HG03521 (cell line): ENCODE measurements around the gene ZBTB8A.
"Not testable (repeated sequence)": the region's sequence is repeated elsewhere in the genome, so short reads cannot be mapped to it uniquely, and the experiment has no call there.

Source experiments
- ATAC-seq: cut with Tn5 transposase; IDR thresholded peaks from one replicate; pipeline ENCODE4 v1.9.1; 2021; ENCODE audit warnings: mild to moderate bottlenecking, moderate library complexity; ENCODE audit not compliant: unreplicated experiment

ZBTB8A gene

GRCh38 chr1:32618673-32619221, 79.5 kb downstream of the ZBTB8A start:
- no peak for ATAC-seq

GRCh38 chr1:32619701-32620485, 80.7 kb downstream of the ZBTB8A start:
- no peak for ATAC-seq

DNA sequence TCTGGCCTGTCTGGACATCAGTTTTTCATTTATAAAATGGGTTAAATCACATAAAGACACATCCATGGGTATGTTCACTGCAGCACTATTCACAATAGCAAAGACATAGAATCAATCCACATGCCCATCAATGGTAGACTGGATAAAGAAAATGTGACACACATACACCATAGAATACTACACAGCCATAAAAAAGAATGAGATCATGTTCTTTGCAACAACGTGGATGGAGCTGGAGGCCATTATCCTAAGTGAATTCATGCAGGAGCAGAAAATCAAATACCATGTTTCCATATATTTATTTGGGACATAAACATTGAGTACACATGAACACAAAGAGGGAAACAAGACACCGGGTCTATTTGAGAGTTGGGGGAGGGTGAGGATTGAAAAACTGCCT, 83.0 kb downstream of the ZBTB8A start:
- no peak for ATAC-seq

GRCh38 chr1:32622806-32623681, 83.8 kb downstream of the ZBTB8A start:
- no peak for ATAC-seq

GRCh38 chr1:32623775-32624174, 84.5 kb downstream of the ZBTB8A start:
- no peak for ATAC-seq

GRCh38 chr1:32626176-32626575, 86.9 kb downstream of the ZBTB8A start:
- ATAC-seq, result no peak

- no peak for ATAC-seq
Measured at GRCh38 chr1:32627596-32628162, 88.5 kb downstream of the ZBTB8A start.

GRCh38 chr1:32630173-32630572, 90.9 kb downstream of the ZBTB8A start:
- not testable (repeated sequence) for ATAC-seq

DNA sequence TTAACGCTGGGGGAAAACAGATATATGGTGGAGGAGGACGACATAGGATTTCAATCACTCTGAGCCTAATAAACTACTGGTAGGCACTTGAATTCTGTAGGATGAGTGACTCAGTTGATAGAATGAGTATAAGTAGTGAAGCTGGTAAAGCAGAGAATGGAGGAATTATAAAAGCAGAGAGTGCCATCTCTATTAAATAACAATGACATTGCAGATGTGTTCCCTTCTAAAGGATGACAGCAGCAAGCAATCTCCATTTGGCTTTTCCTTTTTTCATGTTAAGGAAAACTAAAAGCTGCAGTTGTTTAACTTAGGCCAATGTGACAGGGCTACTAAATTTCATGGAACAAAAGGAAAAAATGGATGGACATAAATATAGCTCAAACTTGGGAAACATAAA, 93.6 kb downstream of the ZBTB8A start:
- ATAC-seq, result no peak

DNA sequence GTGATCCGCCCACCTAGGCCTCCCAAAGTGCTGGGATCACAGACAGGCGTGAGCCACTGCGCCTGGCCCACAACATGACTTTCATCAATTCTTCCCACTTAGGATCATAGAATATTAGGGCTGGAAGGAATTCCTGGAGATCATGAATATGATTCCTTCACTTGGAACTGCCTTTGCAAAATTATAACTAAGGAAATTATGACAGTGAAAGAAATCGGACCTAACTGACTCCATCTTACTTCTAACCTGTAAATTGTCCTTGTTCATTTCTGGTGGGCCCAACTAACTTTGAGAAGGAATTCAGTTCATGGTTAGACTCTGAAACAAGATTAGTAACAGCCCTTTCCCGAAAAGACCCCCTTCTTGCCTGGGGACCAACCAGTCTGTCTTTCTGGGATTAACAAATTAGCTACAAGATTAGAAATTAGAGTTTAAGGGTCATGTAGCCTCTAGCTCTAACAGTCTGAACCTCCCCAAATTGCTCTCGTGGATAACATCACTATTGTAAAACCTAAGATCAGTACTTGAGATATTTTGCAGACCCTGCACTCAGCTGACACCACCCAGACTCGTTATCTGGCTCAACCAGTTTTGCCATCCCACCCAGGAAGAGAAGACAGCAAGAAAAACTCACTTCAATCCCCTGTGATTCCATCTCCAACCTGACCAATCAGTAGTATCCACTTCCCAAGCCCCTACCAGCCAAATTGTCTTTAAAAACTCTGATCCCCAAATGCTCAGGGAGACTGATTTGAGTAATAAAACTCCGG, 96.5 kb downstream of the ZBTB8A start:
- no peak for ATAC-seq

DNA sequence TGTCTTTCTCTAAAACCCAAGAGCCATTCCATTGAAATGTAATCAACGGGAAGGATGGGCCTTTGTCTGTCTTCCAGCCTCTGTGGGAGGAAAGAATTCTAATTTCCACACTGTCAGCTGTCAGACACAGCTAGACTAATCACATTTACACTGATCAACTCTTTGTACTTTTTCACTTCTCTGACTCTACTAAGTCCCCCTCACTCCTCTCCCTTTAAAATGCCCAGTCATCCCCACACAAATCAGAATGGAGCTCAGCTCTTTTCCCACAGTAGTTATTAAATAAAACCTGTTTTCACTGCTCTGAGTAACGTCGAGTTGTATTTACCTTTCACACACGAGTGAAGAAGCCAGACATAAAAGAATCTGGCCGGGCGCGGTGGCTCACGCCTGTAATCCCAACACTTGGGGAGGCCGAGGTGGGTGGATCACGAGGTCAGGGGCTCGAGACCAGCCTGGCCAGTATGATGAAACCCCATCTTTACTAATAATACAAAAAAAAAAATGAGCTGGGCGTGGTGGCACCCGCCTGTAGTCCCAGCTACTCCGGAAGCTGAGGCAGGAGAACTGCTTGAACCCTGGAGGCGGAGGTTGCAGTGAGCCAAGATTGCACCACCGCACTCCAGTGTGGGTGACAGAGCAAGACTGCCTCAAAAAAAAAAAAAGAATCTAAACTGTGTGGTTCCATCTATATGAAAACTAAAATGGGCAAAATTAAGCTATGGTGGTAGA, 97.9 kb downstream of the ZBTB8A start:
- no peak for ATAC-seq

- no peak for ATAC-seq
Measured at GRCh38 chr1:32639489-32640075, 100.4 kb downstream of the ZBTB8A start.

- not testable (repeated sequence) for ATAC-seq
Measured at GRCh38 chr1:32642292-32642827, 103.1 kb downstream of the ZBTB8A start.

DNA sequence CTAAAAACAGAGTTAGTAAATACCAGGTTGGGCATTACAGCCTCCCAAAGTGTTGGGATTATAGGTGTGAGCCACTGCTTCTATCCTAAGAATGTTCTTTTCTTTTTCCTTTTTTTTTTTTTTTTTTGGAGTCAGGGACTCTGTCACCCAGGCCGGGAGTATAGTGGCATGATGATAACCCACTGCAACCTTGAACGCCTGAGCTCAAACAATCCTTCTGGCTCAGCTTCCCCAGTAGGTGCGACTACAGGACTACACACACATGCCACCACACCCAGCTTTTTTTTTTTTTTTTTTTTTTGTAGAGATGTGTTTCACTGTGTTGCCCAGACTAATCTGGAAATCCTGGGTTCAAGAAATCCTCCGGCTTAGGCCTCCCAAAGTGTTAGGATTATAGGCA, 105.2 kb downstream of the ZBTB8A start:
- no peak for ATAC-seq

DNA sequence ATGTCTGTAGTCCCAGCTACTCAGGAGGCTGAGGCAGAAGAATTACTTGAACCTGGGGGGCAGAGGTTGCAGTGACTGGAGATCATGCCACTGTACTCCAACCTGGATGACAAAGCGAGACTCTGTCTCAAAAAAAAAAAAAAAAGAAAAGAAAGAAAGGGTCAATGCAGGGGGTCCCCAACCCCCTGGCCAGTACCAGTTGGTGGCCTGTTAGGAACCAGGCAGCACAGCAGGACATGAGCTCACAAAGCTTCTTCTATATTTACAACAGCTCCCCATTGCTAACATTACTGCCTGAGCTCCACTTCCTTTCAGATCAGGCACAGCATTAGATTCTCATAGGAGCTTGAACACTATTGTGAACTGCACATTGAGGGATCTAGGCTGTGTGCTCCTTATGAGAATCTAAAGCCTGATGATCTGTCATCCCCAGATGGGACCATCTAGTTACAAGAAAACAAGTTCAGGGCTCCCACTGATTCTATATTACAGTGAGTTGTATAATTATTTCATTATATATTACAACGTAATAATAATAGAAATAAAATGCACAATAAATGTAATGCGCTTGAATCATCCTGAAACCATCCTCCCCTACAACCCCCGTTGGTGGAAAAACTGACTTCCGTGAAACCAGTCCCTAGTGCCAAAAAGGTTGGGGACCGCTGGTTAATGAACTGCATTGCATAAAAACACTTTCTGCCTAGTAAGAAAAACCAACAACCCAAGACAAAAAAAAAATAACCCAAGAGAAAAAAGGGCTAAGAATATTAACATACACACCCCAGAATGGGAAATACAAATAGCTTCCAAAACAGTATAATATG, 108.3 kb downstream of the ZBTB8A start:
- no peak for ATAC-seq

- ATAC-seq, result peak; percentile 52
Measured at GRCh38 chr1:32650248-32650751, 111.1 kb downstream of the ZBTB8A start, which contains the start of gene ZBTB8OS. Gene ZBTB8OS (minus strand): TSS chr1:32650550. CDS start chr1:32650529, 21 bp downstream.

- ATAC-seq, result peak; percentile 83
Measured at GRCh38 chr1:32650752-32651460, 111.7 kb downstream of the ZBTB8A start, which contains the start of gene RBBP4. Gene RBBP4 (plus strand): TSS chr1:32651208. CDS start chr1:32651307, 99 bp downstream.
